ENCODE measurements around the gene AVPI1.

DNA sequence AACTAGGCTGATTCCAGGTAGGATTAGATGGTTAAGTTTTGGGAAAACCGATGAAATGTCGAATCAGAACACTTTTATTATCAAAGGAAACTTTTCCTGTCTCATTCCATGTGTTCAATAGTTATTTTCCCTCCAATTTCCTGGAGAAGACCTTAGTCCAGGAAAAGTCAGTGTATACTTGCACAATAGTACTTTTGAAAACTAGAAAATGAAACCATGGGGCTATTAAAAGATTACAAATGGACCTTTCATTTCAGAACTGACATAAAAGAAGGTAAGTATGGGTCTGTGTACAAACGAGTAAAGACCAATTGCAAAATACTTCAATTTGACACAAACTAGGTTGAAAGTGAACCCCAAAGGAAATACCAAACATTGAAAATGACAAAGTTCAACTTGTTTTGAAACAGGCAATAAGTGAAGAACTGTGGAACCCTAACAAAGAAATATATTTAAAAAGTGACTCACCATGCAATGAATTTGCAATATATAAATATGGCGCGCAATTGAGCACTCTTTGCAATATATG, 2.1 kb downstream of the AVPI1 start:
- TF ChIP-seq, protein P1, sequence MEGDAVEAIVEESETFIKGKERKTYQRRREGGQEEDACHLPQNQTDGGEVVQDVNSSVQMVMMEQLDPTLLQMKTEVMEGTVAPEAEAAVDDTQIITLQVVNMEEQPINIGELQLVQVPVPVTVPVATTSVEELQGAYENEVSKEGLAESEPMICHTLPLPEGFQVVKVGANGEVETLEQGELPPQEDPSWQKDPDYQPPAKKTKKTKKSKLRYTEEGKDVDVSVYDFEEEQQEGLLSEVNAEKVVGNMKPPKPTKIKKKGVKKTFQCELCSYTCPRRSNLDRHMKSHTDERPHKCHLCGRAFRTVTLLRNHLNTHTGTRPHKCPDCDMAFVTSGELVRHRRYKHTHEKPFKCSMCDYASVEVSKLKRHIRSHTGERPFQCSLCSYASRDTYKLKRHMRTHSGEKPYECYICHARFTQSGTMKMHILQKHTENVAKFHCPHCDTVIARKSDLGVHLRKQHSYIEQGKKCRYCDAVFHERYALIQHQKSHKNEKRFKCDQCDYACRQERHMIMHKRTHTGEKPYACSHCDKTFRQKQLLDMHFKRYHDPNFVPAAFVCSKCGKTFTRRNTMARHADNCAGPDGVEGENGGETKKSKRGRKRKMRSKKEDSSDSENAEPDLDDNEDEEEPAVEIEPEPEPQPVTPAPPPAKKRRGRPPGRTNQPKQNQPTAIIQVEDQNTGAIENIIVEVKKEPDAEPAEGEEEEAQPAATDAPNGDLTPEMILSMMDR (IDR thresholded peaks at IDR 0.05; ENCODE audit: low read depth, low read length) = no peak
- no peak for TF ChIP-seq POLR2A (IDR thresholded peaks at IDR 0.05; ENCODE audit: extremely low read depth, insufficient read length)
- TF ChIP-seq MAX (IDR thresholded peaks at IDR 0.05; ENCODE audit: low read depth, low read length) = no peak
